Neural progenitor cell (in vitro differentiated cells): ENCODE results near the gene NCK2. TPM values are rescaled to one million over a fixed set of nuclear protein-coding genes. Genes with fewer than 3 reads are reported as not detected.

Experiments
- DNase-seq: peaks from one replicate; pipeline ENCODE4 v3.0.0-alpha.2; 2016; ENCODE audit warnings: low spot score
- H2AFZ ChIP-seq: fragments of 200-600 bp; sonication (generic); replicated peaks from 2 replicates; pipeline ENCODE4 v1.6.1; 2016; ENCODE audit warnings: antibody characterized with exemption
- H3F3A ChIP-seq: fragments of 200-600 bp; sonication (generic); 2 replicates; pipeline ENCODE4 v1.6.1; 2016; ENCODE audit warnings: antibody characterized with exemption, low read depth
- H3K27ac ChIP-seq: fragments of 200-600 bp; sonication (generic); 2 replicates; pipeline ENCODE4 v1.5.1; 2016; ENCODE audit warnings: mild to moderate bottlenecking
- H3K27me3 ChIP-seq: fragments of 200-600 bp; sonication (generic); 2 replicates; pipeline ENCODE4 v1.6.1; 2016; ENCODE audit warnings: mild to moderate bottlenecking, moderate library complexity
- H3K36me3 ChIP-seq: fragments of 200-600 bp; sonication (generic); 2 replicates; pipeline ENCODE4 v1.5.1; 2016
- H3K4me1 ChIP-seq: fragments of 200-600 bp; sonication (generic); 2 replicates; pipeline ENCODE4 v1.6.1; 2016; ENCODE audit warnings: mixed run types
- H3K4me2 ChIP-seq: fragments of 200-600 bp; sonication (generic); 2 replicates; pipeline ENCODE4 v1.6.1; 2016
- H3K4me3 ChIP-seq: fragments of 200-600 bp; sonication (generic); 2 replicates; pipeline ENCODE4 v1.5.1; 2016
- H3K79me2 ChIP-seq: fragments of 200-600 bp; sonication (generic); 2 replicates; pipeline ENCODE4 v1.6.1; 2016; ENCODE audit warnings: low read depth
- H3K9ac ChIP-seq: fragments of 200-600 bp; sonication (generic); 2 replicates; pipeline ENCODE4 v1.6.1; 2016
- H3K9me3 ChIP-seq: fragments of 200-600 bp; sonication (generic); 2 replicates; pipeline ENCODE4 v1.5.1; 2016; ENCODE audit warnings: low read depth
- H4K20me1 ChIP-seq: fragments of 200-600 bp; sonication (generic); 2 replicates; pipeline ENCODE4 v1.6.1; 2016; ENCODE audit warnings: low read depth
- H3K27ac Mint-ChIP-seq: 3 replicates; pipeline ENCODE4 v1.8.0; 2021; ENCODE audit warnings: mixed read lengths
- H3K27me3 Mint-ChIP-seq: 2 replicates; pipeline ENCODE4 v1.8.0; 2022; ENCODE audit warnings: low read depth, mild to moderate bottlenecking, inconsistent platforms, moderate library complexity, mixed read lengths; ENCODE audit not compliant: insufficient read depth
- H3K36me3 Mint-ChIP-seq: 3 replicates; pipeline ENCODE4 v1.8.0; 2021; ENCODE audit warnings: mixed read lengths
- H3K4me1 Mint-ChIP-seq: 3 replicates; pipeline ENCODE4 v1.8.0; 2021; ENCODE audit warnings: mixed read lengths
- H3K4me3 Mint-ChIP-seq: 3 replicates; pipeline ENCODE4 v1.8.0; 2021; ENCODE audit warnings: mild to moderate bottlenecking, moderate library complexity, mixed read lengths
- H3K9me3 Mint-ChIP-seq: 3 replicates; pipeline ENCODE4 v1.8.0; 2020; ENCODE audit warnings: mixed read lengths
- CTCF ChIP-seq: fragments of 200-600 bp; sonication (generic); IDR thresholded peaks from 2 replicates; pipeline ENCODE4 v1.5.1; 2017; ENCODE audit warnings: antibody characterized with exemption, mild to moderate bottlenecking
- EZH2 ChIP-seq: fragments of 200-600 bp; sonication (generic); IDR thresholded peaks from 2 replicates; pipeline ENCODE4 v1.6.1; 2017; ENCODE audit warnings: antibody characterized with exemption, mild to moderate bottlenecking, moderate library complexity
- EZH2phosphoT487 ChIP-seq: fragments of 200-600 bp; sonication (generic); IDR thresholded peaks from 2 replicates; pipeline ENCODE4 v1.6.1; 2017; ENCODE audit warnings: antibody characterized with exemption
- total RNA-seq: library from RNA; depleted of rRNA; stranded (reverse); fragments of >200 nt; gene quantifications from 2 replicates; pipeline ENCODE4 v1.2.3, GENCODE V29; 2015; ENCODE audit warnings: low replicate concordance

NCK2 gene
- total RNA-seq, 1 donor from 2014 or later, result 26.2 TPM

GRCh38 chr2:105824446-105824845 lies 79.7 kb downstream of the NCK2 start:
- Histone ChIP-seq H3K9me3 (no peaks in the 10 kb centered on the region), H3K36me3 (no peaks in the 10 kb centered on the region), H3K4me3 (no peak overlapping the region), H4K20me1 (peaks cover 34% of the 10 kb centered on the region), H3K4me2 (no peak overlapping the region), H3F3A (no peaks in the 10 kb centered on the region), H3K9ac (no peak overlapping the region), H3K27ac (no peak overlapping the region), H2AFZ (no peak overlapping the region), H3K27me3 (no peaks in the 10 kb centered on the region), H3K4me1 (peaks cover 14% of the 10 kb centered on the region), H3K79me2 (peaks cover 40% of the 10 kb centered on the region)
- Mint-ChIP-seq H3K27me3 (no peaks in the 10 kb centered on the region), H3K36me3 (peaks cover 43% of the 10 kb centered on the region), H3K4me3 (no peak overlapping the region), H3K27ac (no peak overlapping the region), H3K4me1 (peaks cover 9% of the 10 kb centered on the region), H3K9me3 (peaks cover 5% of the 10 kb centered on the region)
- TF ChIP-seq EZH2phosphoT487 (no peak), CTCF (no peak), EZH2 (no peak)
- DNase-seq, result no peak

GRCh38 chr2:105827351-105828096 lies 82.8 kb downstream of the NCK2 start:
- TF ChIP-seq CTCF (no peak), EZH2 (no peak), EZH2phosphoT487 (no peak)
- DNase-seq, result no peak
- peaks cover 63% of the 10 kb centered on the region for H3K79me2 ChIP-seq
- no peak overlapping the region for H3K9ac ChIP-seq
- no peaks in the 10 kb centered on the region for H3K27me3 ChIP-seq
- H3K36me3 ChIP-seq, result no peaks in the 10 kb centered on the region
- no peak overlapping the region for H3K27ac ChIP-seq
- no peaks in the 10 kb centered on the region for H3F3A ChIP-seq
- H2AFZ ChIP-seq, result no peak overlapping the region
- Mint-ChIP-seq H3K27me3 (no peaks in the 10 kb centered on the region), H3K27ac (no peak overlapping the region), H3K36me3 (peaks cover 61% of the 10 kb centered on the region), H3K9me3 (peaks cover 29% of the 10 kb centered on the region), H3K4me3 (no peak overlapping the region), H3K4me1 (peaks cover 7% of the 10 kb centered on the region)
- H4K20me1 ChIP-seq, result peaks cover 11% of the 10 kb centered on the region
- no peak overlapping the region for H3K4me3 ChIP-seq
- H3K4me1 ChIP-seq, result peaks cover 1% of the 10 kb centered on the region
- H3K9me3 ChIP-seq, result no peaks in the 10 kb centered on the region
- no peak overlapping the region for H3K4me2 ChIP-seq

- H3K27me3 ChIP-seq, result no peaks in the 10 kb centered on the region
- Mint-ChIP-seq H3K4me3 (no peak overlapping the region), H3K9me3 (peaks cover 38% of the 10 kb centered on the region), H3K4me1 (peaks cover 4% of the 10 kb centered on the region), H3K27ac (no peak overlapping the region), H3K36me3 (peaks cover 64% of the 10 kb centered on the region), H3K27me3 (no peaks in the 10 kb centered on the region)
- H2AFZ ChIP-seq, result no peak overlapping the region
- no peak overlapping the region for H3K4me3 ChIP-seq
- peaks cover 1% of the 10 kb centered on the region for H3K9me3 ChIP-seq
- H3K9ac ChIP-seq, result no peak overlapping the region
- no peak overlapping the region for H3K27ac ChIP-seq
- H3K4me1 ChIP-seq, result no peaks in the 10 kb centered on the region
- H3K36me3 ChIP-seq, result no peaks in the 10 kb centered on the region
- no peaks in the 10 kb centered on the region for H3F3A ChIP-seq
- TF ChIP-seq EZH2 (no peak), CTCF (no peak), EZH2phosphoT487 (no peak)
- no peak overlapping the region for H3K4me2 ChIP-seq
- no peak for DNase-seq
- peaks cover 6% of the 10 kb centered on the region for H4K20me1 ChIP-seq
- peaks cover 63% of the 10 kb centered on the region for H3K79me2 ChIP-seq
These were observed 83.8 kb downstream of the NCK2 start for GRCh38 chr2:105828558-105828957.
